Endodermal cell (in vitro differentiated cells): Measurements from ENCODE around the gene SLC2A8. TPM values are rescaled to one million over a fixed set of nuclear protein-coding genes. Genes with fewer than 3 reads are reported as not detected.

Experiments used
- DNase-seq: peaks from one replicate; pipeline ENCODE4 v3.0.0-alpha.2; 2017
- H3K27ac ChIP-seq: 2 replicates; pipeline ENCODE4 v1.5.1; 2013; ENCODE audit warnings: mild to moderate bottlenecking, low read depth, low read length, moderate library complexity
- H3K27me3 ChIP-seq: 2 replicates; pipeline ENCODE4 v1.6.1; 2013; ENCODE audit warnings: mild to moderate bottlenecking, low read length, moderate library complexity; ENCODE audit not compliant: insufficient read depth, control insufficient read depth, poor library complexity, severe bottlenecking
- H3K36me3 ChIP-seq: 2 replicates; pipeline ENCODE4 v1.7.0; 2013; ENCODE audit warnings: mild to moderate bottlenecking, low read length, moderate library complexity; ENCODE audit not compliant: control insufficient read depth, insufficient read depth
- H3K4me1 ChIP-seq: one replicate; pipeline ENCODE4 v1.7.0; 2013; ENCODE audit warnings: low read length; ENCODE audit not compliant: control insufficient read depth, insufficient read depth
- H3K4me3 ChIP-seq: 2 replicates; pipeline ENCODE4 v1.5.1; 2013; ENCODE audit warnings: mild to moderate bottlenecking, low read length, moderate library complexity
- H3K9ac ChIP-seq: 2 replicates; pipeline ENCODE4 v1.6.1; 2013; ENCODE audit warnings: mild to moderate bottlenecking, low read length, moderate library complexity; ENCODE audit not compliant: poor library complexity, severe bottlenecking; ENCODE audit errors: extremely low read depth
- H3K9me3 ChIP-seq: 2 replicates; pipeline ENCODE4 v1.6.1; 2013; ENCODE audit warnings: mild to moderate bottlenecking, low read length, moderate library complexity; ENCODE audit not compliant: control insufficient read depth
- H3K27ac Mint-ChIP-seq: 2 replicates; pipeline ENCODE4 v1.8.0; 2020; ENCODE audit warnings: mixed read lengths
- H3K27me3 Mint-ChIP-seq: 2 replicates; pipeline ENCODE4 v1.8.0; 2021; ENCODE audit warnings: mild to moderate bottlenecking, mixed read lengths; ENCODE audit not compliant: insufficient read depth
- H3K36me3 Mint-ChIP-seq: 2 replicates; pipeline ENCODE4 v1.8.0; 2020; ENCODE audit warnings: low read depth, mixed read lengths
- H3K4me1 Mint-ChIP-seq: 2 replicates; pipeline ENCODE4 v1.8.0; 2020; ENCODE audit warnings: mixed read lengths
- H3K4me3 Mint-ChIP-seq: 2 replicates; pipeline ENCODE4 v1.8.0; 2020; ENCODE audit warnings: mild to moderate bottlenecking, moderate library complexity, mixed read lengths
- H3K9me3 Mint-ChIP-seq: 2 replicates; pipeline ENCODE4 v1.8.0; 2020; ENCODE audit warnings: mild to moderate bottlenecking, mixed read lengths
- CTCF ChIP-seq: fragments of 200-600 bp; sonication (generic); conservative IDR thresholded peaks from 2 replicates; pipeline ENCODE4 v1.5.0; 2021; ENCODE audit warnings: antibody characterized with exemption, mild to moderate bottlenecking
- WGBS, 2 experiments: methylation state at CpG; one replicate each; pipeline versions ENCODE4 v1.1.5 to v1.1.7; 2013; ENCODE audit warnings: missing lambda C conversion rate in 2 of 2, mixed read lengths in 1 of 2; ENCODE audit not compliant: insufficient coverage in 1 of 2, insufficient read length in 1 of 2; 5-methylcytosine and 5-hydroxymethylcytosine counted together
- total RNA-seq, 2 donors: library from RNA; stranded (reverse); fragmentation: NEBNext Ultra II Directional in 1 of 2; extraction: Animal tissue kit (Norgen Biotek cat#: 25700) in 1 of 2; gene quantifications; 2 replicates in 1 of 2; 3 replicates in 1 of 2; pipeline ENCODE4 v1.2.1, GENCODE V29; 2021

The SLC2A8 gene
- total RNA-seq, 2 donors from 2014 or later = 33.6 to 40.3 TPM

GRCh38 chr9:127389381-127390247 lies 7.4 kb upstream of the SLC2A8 start:
- Mint-ChIP-seq H3K27ac (no peak overlapping the region), H3K27me3 (peaks cover 6% of the 10 kb centered on the region), H3K4me3 (no peak overlapping the region), H3K9me3 (no peaks in the 10 kb centered on the region), H3K4me1 (peaks cover 23% of the 10 kb centered on the region), H3K36me3 (no peaks in the 10 kb centered on the region)
- Histone ChIP-seq H3K4me3 (no peak overlapping the region), H3K9me3 (no peaks in the 10 kb centered on the region), H3K9ac (no peak overlapping the region), H3K27me3 (no peaks in the 10 kb centered on the region), H3K27ac (peak overlapping the region; percentile 95), H3K4me1 (peaks cover 9% of the 10 kb centered on the region), H3K36me3 (no peaks in the 10 kb centered on the region)
- DNase-seq = no peak
- WGBS, 2 experiments = 92% methylated on average over 3 to 4 of the region's 4 CpGs
- no peak for TF ChIP-seq CTCF

GRCh38 chr9:127390248-127390545 lies 6.8 kb upstream of the SLC2A8 start:
- 98 to 100% methylated on average over 1 to 2 of the region's 2 CpGs for WGBS, 2 experiments
- Histone ChIP-seq H3K36me3 (no peaks in the 10 kb centered on the region), H3K27me3 (no peaks in the 10 kb centered on the region), H3K9me3 (no peaks in the 10 kb centered on the region), H3K27ac (no peak overlapping the region), H3K4me1 (peaks cover 9% of the 10 kb centered on the region), H3K9ac (no peak overlapping the region), H3K4me3 (no peak overlapping the region)
- Mint-ChIP-seq H3K27ac (no peak overlapping the region), H3K36me3 (no peaks in the 10 kb centered on the region), H3K9me3 (no peaks in the 10 kb centered on the region), H3K4me3 (no peak overlapping the region), H3K27me3 (peaks cover 7% of the 10 kb centered on the region), H3K4me1 (peaks cover 26% of the 10 kb centered on the region)
- no peak for TF ChIP-seq CTCF
- DNase-seq = no peak

- H3K27ac ChIP-seq = no peak overlapping the region
- WGBS, 2 experiments = 93 to 100% methylated on average over 1 to 5 of the region's 5 CpGs
Measured at GRCh38 chr9:127390563-127390962, 6.4 kb upstream of the SLC2A8 start.

More at GRCh38 chr9:127390563-127390962, 6.4 kb upstream of the SLC2A8 start:
- Histone ChIP-seq H3K9ac (no peak overlapping the region), H3K4me3 (no peak overlapping the region), H3K36me3 (no peaks in the 10 kb centered on the region), H3K9me3 (no peaks in the 10 kb centered on the region), H3K4me1 (peaks cover 10% of the 10 kb centered on the region), H3K27me3 (no peaks in the 10 kb centered on the region)
- Mint-ChIP-seq H3K27ac (no peak overlapping the region), H3K9me3 (no peaks in the 10 kb centered on the region), H3K36me3 (no peaks in the 10 kb centered on the region), H3K27me3 (peaks cover 11% of the 10 kb centered on the region), H3K4me3 (no peak overlapping the region), H3K4me1 (peaks cover 30% of the 10 kb centered on the region)
- TF ChIP-seq CTCF = no peak
- no peak for DNase-seq
